Gastrocnemius medialis (tissue), 4 donors: ENCODE measurements around the gene ADAMTSL5. TPM values are rescaled to one million over a fixed set of nuclear protein-coding genes. Genes with fewer than 3 reads are reported as not detected.
"Not testable (repeated sequence)": the region's sequence is repeated elsewhere in the genome, so short reads cannot be mapped to it uniquely, and the experiment has no call there.

Experiments used
- ATAC-seq, 2 donors: fragments of 150-250 bp; one replicate each; pipeline ENCODE4 v1.9.1; 2016
- DNase-seq, 2 donors: peaks; one replicate each; pipeline ENCODE4 v3.0.0-alpha.2; 2019
- H3K27ac ChIP-seq, 4 donors: fragments of 200-600 bp; sonication (generic); 1 replicate in 1 of 4; 2 replicates in 3 of 4; pipeline ENCODE4 v1.5.1; 2016 to 2018; ENCODE audit warnings: mild to moderate bottlenecking in 2 of 4, moderate library complexity in 1 of 4
- H3K27me3 ChIP-seq, 3 donors: fragments of 200-600 bp; sonication (generic) in 2 of 3; 1 replicate in 1 of 3; 2 replicates in 2 of 3; pipeline versions ENCODE4 v1.5.1 to v1.6.0; 2016 to 2019; ENCODE audit warnings: mild to moderate bottlenecking in 1 of 3, moderate library complexity in 1 of 3
- H3K36me3 ChIP-seq, 2 donors: fragments of 200-600 bp; sonication (generic) in 1 of 2; one replicate each; pipeline ENCODE4 v1.5.1; 2017 to 2018
- H3K4me1 ChIP-seq, 2 donors: fragments of 200-600 bp; sonication (generic) in 1 of 2; one replicate each; pipeline ENCODE4 v1.5.1; 2016 to 2017; ENCODE audit warnings: mild to moderate bottlenecking in 2 of 2
- H3K4me3 ChIP-seq, 4 donors: fragments of 200-600 bp; sonication (generic) in 3 of 4; 1 replicate in 1 of 4; 2 replicates in 3 of 4; pipeline ENCODE4 v1.5.1; 2016 to 2019; ENCODE audit warnings: mild to moderate bottlenecking in 2 of 4
- H3K9me3 ChIP-seq, 3 donors: fragments of 200-600 bp; sonication (generic) in 2 of 3; 1 replicate in 1 of 3; 2 replicates in 2 of 3; pipeline ENCODE4 v1.5.1; 2016 to 2019
- POLR2A ChIP-seq, 2 donors: fragments of 450-650 bp; IDR thresholded peaks; one replicate each; pipeline ENCODE4 v1.6.1; 2017; ENCODE audit warnings: antibody characterized with exemption in 2 of 2, mild to moderate bottlenecking in 2 of 2, moderate library complexity in 2 of 2
- in situ Hi-C, 4 donors: fragments of 200-750 bp; cut with MboI; loops; one replicate each; pipeline versions ENCODE4 v1.15.0 to v1.8.0; 2017; ENCODE audit warnings: low sequenced_read_pairs in 4 of 4
- intact Hi-C: fragments of 100-400 bp; cut with DNase I; formaldehyde crosslinking; loops from one replicate; pipeline ENCODE4 v1.15.1; 2023; ENCODE audit warnings: low total_unique reads
- total RNA-seq, 4 donors: library from RNA; depleted of rRNA; stranded (reverse); fragments of >200 nt; gene quantifications; one replicate each; pipeline versions ENCODE4 v1.1.0 to v1.2.3, GENCODE V29; 2016
- TF ChIP-seq, protein P1 (sequence below), 5 experiments: fragments of 450-650 bp in 3 of 5; fragments of 200-600 bp in 2 of 5; sonication (generic) in 2 of 5; IDR thresholded peaks in 4 of 5; conservative IDR thresholded peaks in 1 of 5; 1 replicate in 4 of 5; 2 replicates in 1 of 5; pipeline ENCODE4 v1.5.1; 2016 to 2019; ENCODE audit warnings: antibody characterized with exemption in 5 of 5, mild to moderate bottlenecking in 3 of 5, moderate library complexity in 3 of 5

The ADAMTSL5 gene
- total RNA-seq, 4 donors from 2014 or later = 0.41 to 6.5 (median 3.0) TPM

DNA sequence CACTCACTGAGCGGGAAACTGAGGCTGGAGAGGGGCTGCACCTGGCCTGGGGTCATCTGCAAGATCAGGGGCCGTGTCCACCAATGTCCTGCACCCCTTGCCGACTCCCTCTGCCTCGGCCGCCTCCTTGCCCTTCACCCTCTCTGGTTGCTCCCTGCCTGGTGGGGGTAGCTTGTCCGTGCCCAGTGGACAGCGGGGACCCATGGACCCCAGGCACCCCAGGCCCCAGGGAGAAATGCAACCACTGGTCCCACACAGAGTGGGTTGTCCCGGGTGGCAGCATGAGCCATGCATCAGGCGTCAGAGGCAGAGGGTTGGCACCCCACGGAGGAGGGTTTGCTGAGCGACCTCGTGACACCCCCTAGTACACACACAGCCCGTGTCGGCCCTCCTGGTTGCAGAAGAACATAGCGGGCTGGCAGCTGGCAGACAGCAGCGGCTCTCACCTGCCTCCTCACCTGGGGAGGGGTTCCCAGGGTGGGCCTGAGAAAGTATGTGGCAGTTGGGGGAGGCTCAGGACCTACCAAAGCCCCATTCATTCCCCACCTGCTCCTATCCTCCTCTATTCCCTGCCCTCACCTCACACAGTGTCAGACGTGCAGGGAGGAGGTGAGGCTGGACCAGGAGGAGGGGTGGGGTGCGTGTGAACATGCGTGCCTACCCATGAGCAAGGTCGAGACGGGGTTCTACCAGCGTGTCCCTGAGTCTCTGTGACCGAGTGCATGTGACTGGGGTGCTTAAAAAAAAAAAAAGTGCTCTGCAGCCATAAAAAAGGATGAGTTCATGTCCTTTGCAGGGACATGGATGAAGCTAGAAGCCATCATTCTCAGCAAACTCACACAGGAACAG lies 8.7 kb downstream of the ADAMTSL5 start:
- Histone ChIP-seq H3K4me3 (no peak overlapping the region), H3K36me3 (no peaks in the 10 kb centered on the region), H3K9me3 (no peaks in the 10 kb centered on the region), H3K4me1 (peaks cover 4 to 15% of the 10 kb centered on the region in 2 donors), H3K27me3 (peaks cover 0 to 11% (median 5%) of the 10 kb centered on the region in 3 donors), H3K27ac (no peak overlapping the region)
- in situ Hi-C loops = no loop called here
- intact Hi-C loops = no loop called here
- DNase-seq (no peak), ATAC-seq (no peak)
- TF ChIP-seq, protein P1, sequence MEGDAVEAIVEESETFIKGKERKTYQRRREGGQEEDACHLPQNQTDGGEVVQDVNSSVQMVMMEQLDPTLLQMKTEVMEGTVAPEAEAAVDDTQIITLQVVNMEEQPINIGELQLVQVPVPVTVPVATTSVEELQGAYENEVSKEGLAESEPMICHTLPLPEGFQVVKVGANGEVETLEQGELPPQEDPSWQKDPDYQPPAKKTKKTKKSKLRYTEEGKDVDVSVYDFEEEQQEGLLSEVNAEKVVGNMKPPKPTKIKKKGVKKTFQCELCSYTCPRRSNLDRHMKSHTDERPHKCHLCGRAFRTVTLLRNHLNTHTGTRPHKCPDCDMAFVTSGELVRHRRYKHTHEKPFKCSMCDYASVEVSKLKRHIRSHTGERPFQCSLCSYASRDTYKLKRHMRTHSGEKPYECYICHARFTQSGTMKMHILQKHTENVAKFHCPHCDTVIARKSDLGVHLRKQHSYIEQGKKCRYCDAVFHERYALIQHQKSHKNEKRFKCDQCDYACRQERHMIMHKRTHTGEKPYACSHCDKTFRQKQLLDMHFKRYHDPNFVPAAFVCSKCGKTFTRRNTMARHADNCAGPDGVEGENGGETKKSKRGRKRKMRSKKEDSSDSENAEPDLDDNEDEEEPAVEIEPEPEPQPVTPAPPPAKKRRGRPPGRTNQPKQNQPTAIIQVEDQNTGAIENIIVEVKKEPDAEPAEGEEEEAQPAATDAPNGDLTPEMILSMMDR (IDR thresholded peaks at IDR 0.05 in 4 of 5, conservative IDR thresholded peaks at IDR 0.05 in 1 of 5) = no peak
- no peak for TF ChIP-seq POLR2A (IDR thresholded peaks at IDR 0.05)

DNA sequence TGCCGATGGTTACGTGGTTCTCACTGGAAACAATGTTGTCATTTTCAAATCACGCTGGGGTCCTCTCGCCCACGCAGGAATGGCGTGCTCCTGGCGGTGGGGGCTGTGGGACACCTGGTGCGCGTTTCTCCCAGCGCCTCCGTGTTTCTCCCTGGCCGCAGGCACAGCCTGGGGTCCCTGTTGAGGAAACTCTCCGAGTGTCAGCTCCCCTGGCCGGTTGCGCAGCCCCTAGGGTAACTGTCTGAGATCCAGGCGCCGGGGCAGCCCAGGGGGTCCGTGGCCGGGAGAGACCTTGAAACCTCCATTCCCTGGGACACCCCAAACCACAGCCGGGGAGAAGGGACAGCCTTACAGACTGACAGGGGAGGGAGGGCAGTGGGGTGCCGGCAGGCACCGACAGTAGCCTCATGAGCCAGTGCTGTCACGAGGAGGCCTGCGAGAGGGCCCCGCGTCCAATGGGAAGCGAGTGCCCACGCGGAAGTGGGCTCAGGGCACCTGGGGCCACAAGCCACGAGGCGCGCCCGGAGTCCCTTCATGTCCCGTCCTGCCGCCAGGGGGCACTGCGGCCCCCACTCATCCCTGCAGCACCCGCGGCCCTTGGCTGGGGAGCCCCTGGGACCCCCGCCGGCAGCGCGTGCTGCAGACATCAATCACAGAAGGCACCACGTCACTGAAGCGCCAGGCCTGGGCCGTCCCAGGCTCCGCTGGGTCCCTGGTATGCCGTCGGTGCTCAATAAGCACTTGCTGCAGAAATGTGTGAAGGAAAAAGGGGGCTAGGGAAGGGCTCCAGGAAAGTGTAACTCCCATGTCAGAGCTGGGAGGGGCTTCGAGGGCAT lies 9.5 kb downstream of the ADAMTSL5 start:
- no peak for ATAC-seq

DNA sequence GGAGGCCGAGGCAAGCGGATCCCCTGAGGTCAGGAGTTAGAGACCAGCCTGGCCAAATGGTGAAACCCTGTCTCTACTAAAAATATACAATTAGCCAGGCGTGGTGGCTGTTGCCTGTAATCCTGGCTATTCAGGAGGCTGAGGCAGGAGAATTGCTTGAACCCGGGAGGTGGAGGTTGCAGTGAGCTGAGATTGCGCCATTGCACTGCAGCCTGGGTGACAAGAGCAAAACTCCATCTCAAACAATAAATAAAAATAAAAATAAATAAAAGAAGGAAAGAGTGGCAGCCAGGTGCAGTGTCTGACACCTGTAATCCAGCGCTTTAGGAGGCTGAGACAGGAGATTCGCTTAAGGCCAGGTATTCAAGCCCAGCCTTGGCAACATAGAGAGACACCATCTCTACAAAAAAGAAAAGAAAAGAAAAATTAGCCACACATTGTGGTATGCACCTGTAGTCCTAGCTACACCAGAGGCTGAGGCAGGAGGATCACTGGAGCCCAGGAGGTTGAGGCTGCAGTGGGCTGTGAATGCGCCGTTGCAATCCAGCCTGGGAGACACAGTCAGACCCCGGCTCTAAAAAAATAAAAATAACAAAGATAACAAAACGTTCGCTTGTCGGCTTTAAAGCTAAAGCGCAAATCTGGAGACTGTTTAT lies 10.3 kb downstream of the ADAMTSL5 start:
- DNase-seq (no peak), ATAC-seq (no peak)
- in situ Hi-C loops (no loop called here), intact Hi-C loops (no loop called here)
- Histone ChIP-seq H3K4me3 (peak overlapping the region in 1 of 4 donors; percentile 32), H3K27ac (no peak overlapping the region), H3K4me1 (peaks cover 3 to 15% of the 10 kb centered on the region in 2 donors), H3K27me3 (peaks cover 7 to 16% (median 9%) of the 10 kb centered on the region in 3 donors), H3K9me3 (no peaks in the 10 kb centered on the region), H3K36me3 (no peaks in the 10 kb centered on the region)
- TF ChIP-seq POLR2A (IDR thresholded peaks at IDR 0.05) = no peak
- TF ChIP-seq, protein P1 (IDR thresholded peaks at IDR 0.05 in 4 of 5, conservative IDR thresholded peaks at IDR 0.05 in 1 of 5) = no peak

More for the DNA sequence above, 9.5 kb downstream of the ADAMTSL5 start:
- TF ChIP-seq, protein P1 (IDR thresholded peaks at IDR 0.05 in 4 of 5, conservative IDR thresholded peaks at IDR 0.05 in 1 of 5) = peak; percentile 54 to 87 (median 72)
- no peak for TF ChIP-seq POLR2A (IDR thresholded peaks at IDR 0.05)
- H3K4me1 ChIP-seq = peaks cover 4 to 15% of the 10 kb centered on the region in 2 donors
- peaks cover 0 to 11% (median 5%) of the 10 kb centered on the region in 3 donors for H3K27me3 ChIP-seq
- peak in 1 of 2 donors; percentile 41 for DNase-seq
- no peak overlapping the region for H3K27ac ChIP-seq
- in situ Hi-C loops (no loop called here), intact Hi-C loops (no loop called here)
- no peaks in the 10 kb centered on the region for H3K9me3 ChIP-seq
- peak overlapping the region; percentile 15 to 32 (median 28) for H3K4me3 ChIP-seq
- no peaks in the 10 kb centered on the region for H3K36me3 ChIP-seq

DNA sequence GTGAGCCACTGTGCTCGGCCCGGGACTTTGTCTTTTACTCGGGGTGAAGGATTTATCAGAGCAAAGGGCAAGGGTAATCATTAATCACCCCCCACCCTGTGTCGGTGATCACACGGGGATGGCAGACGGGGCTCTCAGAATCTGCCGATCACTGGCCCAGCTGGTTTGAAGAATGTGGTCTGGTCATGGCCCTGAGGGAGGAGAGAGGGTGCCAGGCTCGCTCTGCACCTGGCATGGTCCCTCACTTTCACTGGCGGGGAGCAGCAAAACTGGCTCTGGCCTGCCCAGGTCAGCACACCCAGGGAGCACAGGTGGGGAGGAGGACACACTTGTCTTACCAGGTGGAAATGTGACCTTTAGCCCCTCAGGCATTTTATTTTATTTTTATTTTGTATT lies 11.6 kb downstream of the ADAMTSL5 start:
- no peak for TF ChIP-seq POLR2A (IDR thresholded peaks at IDR 0.05)
- TF ChIP-seq, protein P1 (IDR thresholded peaks at IDR 0.05 in 4 of 5, conservative IDR thresholded peaks at IDR 0.05 in 1 of 5) = no peak
- in situ Hi-C loops = no loop called here
- intact Hi-C loops = no loop called here
- Histone ChIP-seq H3K27ac (no peak overlapping the region), H3K9me3 (no peaks in the 10 kb centered on the region), H3K4me1 (peaks cover 0 to 9% of the 10 kb centered on the region in 2 donors), H3K4me3 (no peak overlapping the region), H3K36me3 (no peaks in the 10 kb centered on the region), H3K27me3 (peaks cover 12 to 21% (median 16%) of the 10 kb centered on the region in 3 donors)
- no peak for DNase-seq
- no peak for ATAC-seq

DNA sequence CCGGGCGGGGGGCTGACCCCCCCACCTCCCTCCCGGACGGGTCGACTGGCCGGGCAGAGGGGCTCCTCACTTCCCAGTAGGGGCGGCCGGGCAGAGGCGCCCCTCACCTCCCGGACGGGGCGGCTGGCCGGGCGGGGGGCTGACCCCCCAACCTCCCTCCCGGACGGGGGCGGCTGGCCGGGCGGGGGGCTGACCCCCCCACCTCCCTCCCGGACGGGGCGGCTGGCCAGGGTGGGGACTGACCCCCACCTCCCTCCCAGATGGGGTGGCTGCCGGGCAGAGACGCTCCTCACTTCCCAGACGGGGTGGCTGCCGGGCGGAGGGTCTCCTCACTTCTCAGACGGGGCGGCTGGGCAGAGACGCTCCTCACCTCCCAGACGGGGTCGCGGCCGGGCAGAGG lies 13.6 kb downstream of the ADAMTSL5 start:
- not testable (repeated sequence) for DNase-seq

More for the DNA sequence above, 13.6 kb downstream of the ADAMTSL5 start:
- H3K27ac ChIP-seq, in situ Hi-C loops, H3K9me3 ChIP-seq, intact Hi-C loops, ATAC-seq, H3K4me3 ChIP-seq, H3K36me3 ChIP-seq, H3K4me1 ChIP-seq: not testable (repeated sequence)
- H3K27me3 ChIP-seq = peaks cover 12 to 24% (median 16%) of the 10 kb centered on the region in 3 donors
